Fibroblast of skin of right biceps (primary cell): ENCODE results near the gene SERHL2.
"Not testable (repeated sequence)": the region's sequence is repeated elsewhere in the genome, so short reads cannot be mapped to it uniquely, and the experiment has no call there.

Source experiments
- DNase-seq: peaks from one replicate; pipeline ENCODE4 v3.0.0-alpha.2; 2013

The SERHL2 gene

GRCh38 chr22:42610186-42610585 lies 56.4 kb downstream of the SERHL2 start:
- no peak for DNase-seq

- peak; percentile 10 for DNase-seq
These were observed 57.3 kb downstream of the SERHL2 start for GRCh38 chr22:42611051-42611450.

- no peak for DNase-seq
These were observed 58.6 kb downstream of the SERHL2 start for GRCh38 chr22:42612336-42612735.

GRCh38 chr22:42613872-42614301 lies 60.1 kb downstream of the SERHL2 start:
- peak; percentile 16 for DNase-seq

- DNase-seq, result peak; percentile 98
These were observed 60.7 kb downstream of the SERHL2 start, which contains the start of gene POLDIP3 for GRCh38 chr22:42614312-42615091. Gene POLDIP3 (minus strand): TSS chr22:42614883. CDS start chr22:42614857, 26 bp downstream.

GRCh38 chr22:42615092-42615859 lies 61.5 kb downstream of the SERHL2 start:
- DNase-seq, result peak; percentile 100

GRCh38 chr22:42615860-42616175 lies 62.1 kb downstream of the SERHL2 start:
- not testable (repeated sequence) for DNase-seq

GRCh38 chr22:42617155-42617983 lies 63.6 kb downstream of the SERHL2 start:
- no peak for DNase-seq

GRCh38 chr22:42619261-42620063 lies 65.7 kb downstream of the SERHL2 start:
- DNase-seq, result no peak

GRCh38 chr22:42620084-42620483 lies 66.3 kb downstream of the SERHL2 start:
- DNase-seq, result no peak

GRCh38 chr22:42621505-42622002 lies 67.8 kb downstream of the SERHL2 start:
- DNase-seq, result peak; percentile 78

- DNase-seq, result no peak
These were observed 68.4 kb downstream of the SERHL2 start for GRCh38 chr22:42622061-42622710.

- DNase-seq, result no peak
These were observed 69.6 kb downstream of the SERHL2 start for GRCh38 chr22:42623301-42623751.
